HG02571 (cell line): ENCODE data around the gene ANXA2R.
A peak's percentile ranks its signal among the peaks of the same experiment; 100 is the strongest.
"Not testable (repeated sequence)": the region's sequence is repeated elsewhere in the genome, so short reads cannot be mapped to it uniquely, and the experiment has no call there.

Experiments used
- ATAC-seq: cut with Tn5 transposase; IDR thresholded peaks from one replicate; pipeline ENCODE4 v1.9.1; 2021; ENCODE audit warnings: mild to moderate bottlenecking, moderate library complexity; ENCODE audit not compliant: unreplicated experiment

Gene ANXA2R

GRCh38 chr5:43040287-43041098 is at the start of gene ANXA2R:
TSS of gene ANXA2R (minus strand) at chr5:43040319. CDS start at chr5:43040046, 273 bp downstream.
- ATAC-seq: peak; percentile 54

GRCh38 chr5:43086118-43086908 is 46.2 kb upstream of the ANXA2R start:
- ATAC-seq: not testable (repeated sequence)

GRCh38 chr5:43085453-43085852 is 45.3 kb upstream of the ANXA2R start:
- ATAC-seq: no peak

- not testable (repeated sequence) for ATAC-seq
These were observed 44.3 kb upstream of the ANXA2R start for GRCh38 chr5:43084468-43084867.

GRCh38 chr5:43081345-43081744 is 41.2 kb upstream of the ANXA2R start:
- ATAC-seq: not testable (repeated sequence)

GRCh38 chr5:43078956-43079355 is 38.8 kb upstream of the ANXA2R start:
- ATAC-seq: no peak

GRCh38 chr5:43077446-43078191 is 37.5 kb upstream of the ANXA2R start:
- ATAC-seq: not testable (repeated sequence)

GRCh38 chr5:43075319-43076293 is 35.5 kb upstream of the ANXA2R start:
- ATAC-seq: no peak

GRCh38 chr5:43074987-43075318 is 34.8 kb upstream of the ANXA2R start:
- no peak for ATAC-seq

- no peak for ATAC-seq
These were observed 33.8 kb upstream of the ANXA2R start for GRCh38 chr5:43073597-43074546.

- not testable (repeated sequence) for ATAC-seq
These were observed 29.2 kb upstream of the ANXA2R start for GRCh38 chr5:43069401-43069720.

GRCh38 chr5:43068037-43068436 is 27.9 kb upstream of the ANXA2R start:
- no peak for ATAC-seq

GRCh38 chr5:43066799-43067741 is 27.0 kb upstream of the ANXA2R start:
- ATAC-seq: peak; percentile 43

GRCh38 chr5:43065948-43066798 is 26.1 kb upstream of the ANXA2R start:
- ATAC-seq: peak; percentile 34

- no peak for ATAC-seq
These were observed 25.3 kb upstream of the ANXA2R start for GRCh38 chr5:43065387-43065947.

- ATAC-seq: no peak
These were observed 23.6 kb upstream of the ANXA2R start for GRCh38 chr5:43063721-43064171.
